ENCODE results near the gene AURKA. TPM values are rescaled to one million over a fixed set of nuclear protein-coding genes. Genes with fewer than 3 reads are reported as not detected.

The AURKA gene
- total RNA-seq, 1 donor from 2014 or later, result 9.6 TPM

GRCh38 chr20:56427797-56428196, 35.8 kb upstream of the AURKA start:
- Mint-ChIP-seq H3K4me3 (ENCODE audit: unreplicated experiment) (no peak overlapping the region), H3K36me3 (ENCODE audit: low read depth) (no peaks in the 10 kb centered on the region), H3K4me1 (ENCODE audit: low read depth) (peaks cover 14% of the 10 kb centered on the region), H3K27ac (ENCODE audit: unreplicated experiment) (no peak overlapping the region), H3K9me3 (ENCODE audit: low read depth) (no peaks in the 10 kb centered on the region), H3K27me3 (ENCODE audit: low read depth) (no peaks in the 10 kb centered on the region)
- no peak for TF ChIP-seq CTCF (IDR thresholded peaks at IDR 0.05)
- DNase-seq (ENCODE audit: low spot score), result no peak

GRCh38 chr20:56426926-56427325, 34.9 kb upstream of the AURKA start:
- Mint-ChIP-seq H3K9me3 (ENCODE audit: low read depth) (no peaks in the 10 kb centered on the region), H3K27me3 (ENCODE audit: low read depth) (no peaks in the 10 kb centered on the region), H3K27ac (ENCODE audit: unreplicated experiment) (no peak overlapping the region), H3K4me3 (ENCODE audit: unreplicated experiment) (no peak overlapping the region), H3K36me3 (ENCODE audit: low read depth) (no peaks in the 10 kb centered on the region), H3K4me1 (ENCODE audit: low read depth) (peaks cover 23% of the 10 kb centered on the region)
- no peak for DNase-seq (ENCODE audit: low spot score)
- TF ChIP-seq CTCF (IDR thresholded peaks at IDR 0.05), result no peak

GRCh38 chr20:56426026-56426425, 34.0 kb upstream of the AURKA start:
- Mint-ChIP-seq H3K9me3 (ENCODE audit: low read depth) (no peaks in the 10 kb centered on the region), H3K27me3 (ENCODE audit: low read depth) (no peaks in the 10 kb centered on the region), H3K27ac (ENCODE audit: unreplicated experiment) (no peak overlapping the region), H3K4me1 (ENCODE audit: low read depth) (peaks cover 25% of the 10 kb centered on the region), H3K4me3 (ENCODE audit: unreplicated experiment) (no peak overlapping the region), H3K36me3 (ENCODE audit: low read depth) (no peaks in the 10 kb centered on the region)
- no peak for TF ChIP-seq CTCF (IDR thresholded peaks at IDR 0.05)
- DNase-seq (ENCODE audit: low spot score), result no peak

- no peak for TF ChIP-seq CTCF (IDR thresholded peaks at IDR 0.05)
- Mint-ChIP-seq H3K9me3 (ENCODE audit: low read depth) (no peaks in the 10 kb centered on the region), H3K27me3 (ENCODE audit: low read depth) (no peaks in the 10 kb centered on the region), H3K4me1 (ENCODE audit: low read depth) (peaks cover 24% of the 10 kb centered on the region), H3K36me3 (ENCODE audit: low read depth) (no peaks in the 10 kb centered on the region), H3K4me3 (ENCODE audit: unreplicated experiment) (no peak overlapping the region), H3K27ac (ENCODE audit: unreplicated experiment) (no peak overlapping the region)
- no peak for DNase-seq (ENCODE audit: low spot score)
Observed at GRCh38 chr20:56424931-56425330, 32.9 kb upstream of the AURKA start.

GRCh38 chr20:56423886-56424285, 31.9 kb upstream of the AURKA start:
- Mint-ChIP-seq H3K4me3 (ENCODE audit: unreplicated experiment) (no peak overlapping the region), H3K27me3 (ENCODE audit: low read depth) (no peaks in the 10 kb centered on the region), H3K36me3 (ENCODE audit: low read depth) (peaks cover 3% of the 10 kb centered on the region), H3K4me1 (ENCODE audit: low read depth) (peaks cover 18% of the 10 kb centered on the region), H3K9me3 (ENCODE audit: low read depth) (no peaks in the 10 kb centered on the region), H3K27ac (ENCODE audit: unreplicated experiment) (no peak overlapping the region)
- no peak for DNase-seq (ENCODE audit: low spot score)
- TF ChIP-seq CTCF (IDR thresholded peaks at IDR 0.05), result no peak

Measured in chondrocyte (in vitro differentiated cells).